Erythroblast (primary cell): ENCODE results near the gene CCNE1.
"Not testable (repeated sequence)": the region's sequence is repeated elsewhere in the genome, so short reads cannot be mapped to it uniquely, and the experiment has no call there.

Experiments
- DNase-seq, 2 experiments: peaks; one replicate each; lab custom pipeline; 2025; lab: John Stamatoyannopoulos, UW
- GATA1 ChIP-seq: IDR thresholded peaks from 2 replicates; pipeline ENCODE4 v1.6.1; 2011; ENCODE audit warnings: low read depth, mild to moderate bottlenecking, control low read depth, low read length, moderate library complexity
- POLR2A ChIP-seq: IDR thresholded peaks from 2 replicates; pipeline ENCODE4 v1.6.1; 2011; ENCODE audit warnings: mild to moderate bottlenecking, low read length

CCNE1 gene

DNA sequence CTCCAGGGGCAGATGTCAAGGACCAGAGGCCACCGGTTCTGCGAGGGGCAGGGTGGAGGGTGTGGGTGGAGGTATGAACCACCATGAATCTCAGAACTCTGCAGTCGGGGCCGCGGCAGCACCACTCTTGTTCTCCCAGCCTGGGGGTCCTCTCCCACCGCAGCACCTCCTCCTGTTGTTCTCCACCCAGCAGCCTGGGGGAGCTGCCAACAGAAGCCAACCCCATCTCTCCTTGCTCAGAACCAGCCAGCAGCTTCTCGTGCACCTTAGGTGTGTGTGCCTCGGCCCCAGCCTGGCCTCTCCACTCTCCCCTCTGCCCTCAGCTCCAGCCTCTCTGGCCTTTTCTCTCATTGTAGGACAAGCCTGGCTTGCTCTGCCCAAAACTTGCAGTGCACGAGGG is 31.9 kb upstream of the CCNE1 start:
- TF ChIP-seq GATA1 (no peak), POLR2A (no peak)
- no peak for DNase-seq

DNA sequence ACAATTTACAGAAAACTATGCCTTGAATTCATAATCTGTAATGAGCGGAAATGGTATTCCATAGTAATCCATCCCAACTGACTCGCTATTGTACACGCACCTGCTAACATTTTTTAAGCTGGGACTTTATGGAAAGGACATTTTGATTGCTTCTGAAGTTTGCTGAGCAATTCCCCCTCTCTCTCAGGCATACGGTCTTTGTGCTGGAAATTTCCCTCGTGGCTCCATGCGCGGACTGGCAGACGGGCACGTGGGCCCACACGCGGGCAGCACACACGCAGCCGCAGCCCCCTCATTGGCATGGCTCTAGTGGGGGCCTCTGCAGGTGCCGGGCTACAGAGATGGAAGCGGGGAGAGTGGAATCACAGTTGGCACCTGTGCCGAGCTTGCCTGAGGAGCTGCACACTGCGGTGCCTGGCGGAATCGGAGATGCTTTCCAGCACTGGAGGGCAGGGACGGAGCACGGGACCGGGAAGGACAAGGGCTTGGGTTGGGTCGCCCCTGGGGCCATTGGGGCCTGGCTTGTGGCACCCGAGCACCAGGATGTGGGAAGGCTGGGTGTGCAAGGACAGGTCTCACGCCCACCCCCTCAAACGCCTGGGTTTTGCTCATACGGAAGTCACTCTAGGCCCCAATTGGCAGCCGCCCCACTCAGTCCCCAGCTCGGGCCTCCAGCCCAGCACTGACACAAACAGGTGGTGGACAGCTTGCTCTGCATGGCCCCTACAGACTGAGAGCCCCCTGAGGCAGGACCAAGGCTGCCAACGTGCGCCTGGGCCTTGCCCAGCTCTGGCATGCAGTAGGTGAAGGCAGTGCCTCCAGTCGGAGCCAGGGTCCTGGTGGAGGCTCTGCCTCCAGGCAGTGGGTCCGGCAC is 30.2 kb upstream of the CCNE1 start:
- TF ChIP-seq POLR2A (no peak), GATA1 (no peak)
- DNase-seq = no peak

DNA sequence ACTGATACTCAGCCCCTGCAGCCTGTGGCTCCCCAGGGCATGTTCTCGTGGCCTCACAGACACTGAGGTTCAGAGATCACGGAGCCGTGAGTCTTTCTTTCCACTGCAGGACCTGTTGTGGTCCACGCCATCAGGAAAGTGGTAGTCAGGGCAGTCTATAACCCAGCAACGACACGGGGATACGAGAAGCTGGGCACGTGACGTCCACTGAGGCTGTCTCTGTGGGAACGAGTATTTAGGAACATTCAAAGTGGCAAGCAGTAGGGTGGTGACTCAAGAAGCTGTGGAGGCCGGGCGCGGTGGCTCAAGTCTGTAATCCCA is 29.6 kb upstream of the CCNE1 start:
- no peak for TF ChIP-seq GATA1
- TF ChIP-seq POLR2A = no peak
- DNase-seq = no peak

DNA sequence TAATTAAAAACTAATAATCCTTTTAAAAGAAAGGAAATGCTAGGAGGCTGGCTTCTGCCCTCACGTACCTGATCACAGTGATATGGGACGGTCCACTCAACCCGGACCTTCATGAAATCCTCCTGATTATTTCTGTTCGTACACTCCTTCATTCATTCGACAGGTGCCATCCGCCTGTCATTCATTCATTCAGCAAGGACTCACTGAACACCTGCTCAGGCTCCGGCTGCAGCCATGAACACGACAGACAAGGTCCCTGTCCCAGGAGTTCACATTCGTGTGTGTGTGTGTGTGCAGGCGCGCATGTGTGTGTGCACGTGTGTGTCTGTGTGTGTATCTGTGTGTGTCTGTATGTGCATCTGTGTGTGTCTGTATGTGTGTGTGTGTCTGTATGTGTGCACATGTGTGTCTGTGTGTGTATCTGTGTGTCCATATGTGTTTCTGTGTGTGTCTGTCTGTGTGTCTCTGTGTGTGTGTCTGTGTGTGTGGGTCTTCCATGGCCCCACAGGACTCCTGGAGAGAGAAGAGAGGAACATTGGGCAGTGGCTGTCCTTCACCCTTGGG is 28.1 kb upstream of the CCNE1 start:
- no peak for DNase-seq
- TF ChIP-seq GATA1 = no peak
- TF ChIP-seq POLR2A = no peak

DNA sequence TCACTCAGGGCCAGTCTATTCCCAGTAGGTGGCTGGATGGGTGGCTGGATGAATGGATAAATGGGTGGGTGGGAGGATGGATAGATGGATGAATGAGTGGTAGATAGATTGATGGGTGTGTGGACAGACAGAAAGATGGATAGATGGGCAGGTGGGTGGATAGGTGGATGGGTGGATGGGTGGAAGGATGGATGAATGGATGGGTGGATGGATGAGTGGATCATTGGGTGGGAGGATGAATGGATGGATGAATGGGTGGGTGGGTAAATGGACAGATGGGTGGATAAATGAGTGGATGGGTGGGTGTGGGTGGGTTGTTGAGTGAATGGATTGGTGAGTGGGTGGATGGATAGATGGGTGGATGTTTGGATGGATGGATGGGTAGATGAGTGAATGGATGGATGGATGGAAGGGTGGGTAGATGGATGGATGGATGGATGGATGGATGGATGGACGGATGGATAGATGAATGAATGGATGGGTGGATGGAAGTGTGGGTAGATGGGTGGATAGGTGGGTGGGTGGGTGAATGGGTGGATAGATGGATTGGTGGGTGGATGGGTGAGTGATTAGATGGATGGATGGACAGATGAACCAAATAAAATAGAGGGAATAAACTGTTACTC is 27.1 kb upstream of the CCNE1 start:
- TF ChIP-seq POLR2A = no peak
- TF ChIP-seq GATA1 = no peak
- no peak for DNase-seq

DNA sequence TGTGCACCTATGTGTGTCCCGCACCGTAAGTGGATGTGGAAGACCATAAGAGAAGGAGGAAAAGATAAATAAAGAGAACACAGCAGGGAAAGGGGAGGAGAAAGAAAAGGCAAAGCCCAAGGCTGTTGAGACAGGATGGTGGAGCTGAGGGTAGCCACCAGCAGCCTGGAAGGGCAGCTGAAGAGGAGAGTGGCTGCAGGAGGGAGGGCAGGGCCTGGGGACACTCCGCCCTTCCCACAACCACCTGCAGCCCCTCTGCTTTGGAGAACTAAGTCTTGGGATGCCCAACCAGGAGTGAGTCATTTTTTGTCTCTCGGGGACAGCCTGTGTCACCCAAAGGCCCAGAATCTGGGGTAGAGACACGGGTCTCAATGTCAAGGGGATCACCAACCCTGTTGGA is 26.4 kb upstream of the CCNE1 start:
- TF ChIP-seq GATA1 = no peak
- no peak for TF ChIP-seq POLR2A
- no peak for DNase-seq

DNA sequence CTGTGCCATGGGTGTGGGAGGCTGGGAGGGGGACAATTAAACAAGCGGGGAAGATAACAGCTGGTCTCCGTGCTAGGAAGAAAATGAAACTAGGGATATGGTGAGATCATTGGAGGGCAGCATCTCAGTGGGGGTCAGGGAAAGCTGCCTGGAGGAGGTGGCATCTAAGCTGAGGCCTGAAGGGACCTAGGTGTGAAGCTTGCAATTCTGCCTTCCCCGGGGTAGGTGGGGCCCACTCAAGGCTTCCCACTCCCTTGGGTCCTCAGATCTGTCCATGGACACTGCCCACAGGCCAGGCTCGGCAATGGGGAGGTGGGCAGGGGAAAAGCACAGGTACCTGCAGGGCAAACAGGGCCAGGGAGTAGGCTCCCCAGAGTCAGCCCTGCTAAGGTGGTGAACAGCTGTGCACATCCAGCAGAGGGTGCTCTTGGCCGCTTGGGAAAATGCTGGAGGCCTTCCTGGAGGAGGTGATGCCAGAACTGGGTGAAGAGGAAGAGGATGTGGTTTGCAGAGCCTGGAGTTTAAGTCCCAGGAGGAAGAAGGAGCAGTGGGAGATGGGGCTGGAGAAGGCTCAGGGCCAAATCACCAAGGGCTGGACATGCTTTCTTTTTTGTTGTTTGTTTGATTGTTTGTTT is 25.7 kb upstream of the CCNE1 start:
- TF ChIP-seq GATA1 = no peak
- no peak for TF ChIP-seq POLR2A

DNA sequence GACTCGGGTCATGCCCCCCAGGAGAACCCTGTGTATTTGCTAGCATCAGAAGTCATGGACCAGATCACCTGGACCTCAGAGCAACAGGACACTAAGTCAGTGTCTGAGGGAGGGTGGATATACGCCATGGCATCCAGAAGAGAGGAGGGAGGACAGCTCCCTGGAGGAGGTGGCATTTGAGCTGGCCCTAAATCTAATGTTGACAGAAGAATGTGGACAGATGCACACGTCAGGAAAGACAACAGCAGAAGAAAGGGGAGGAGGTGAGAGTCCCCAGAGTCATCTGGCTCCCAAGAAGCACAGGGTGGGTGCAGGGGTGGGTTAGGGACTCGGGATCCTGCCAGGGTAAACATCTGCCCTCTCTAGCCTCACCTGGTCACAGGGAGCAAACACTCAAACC is 24.5 kb upstream of the CCNE1 start:
- no peak for DNase-seq
- TF ChIP-seq POLR2A (no peak), GATA1 (no peak)

More for the DNA sequence above, 25.7 kb upstream of the CCNE1 start:
- peak; percentile 28 to 34 for DNase-seq

DNA sequence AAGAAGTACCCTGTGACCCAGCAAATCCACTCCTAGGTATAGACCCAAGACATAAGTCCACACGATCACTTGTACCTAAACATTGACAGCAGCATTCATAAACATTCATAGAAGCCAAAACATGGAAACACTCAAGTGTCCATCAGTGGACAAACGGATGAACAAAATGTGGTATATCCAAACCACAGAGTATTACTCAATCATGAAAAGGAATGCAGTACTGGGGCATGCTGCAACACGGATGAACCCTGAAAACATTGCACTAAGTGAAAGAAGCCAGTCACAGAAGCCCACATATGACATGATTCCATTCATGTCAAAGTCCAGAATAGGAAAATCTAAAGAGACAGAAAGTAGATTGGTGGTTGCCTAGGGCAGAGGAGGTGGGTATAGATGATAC is 22.8 kb upstream of the CCNE1 start:
- no peak for DNase-seq
- TF ChIP-seq POLR2A = no peak
- no peak for TF ChIP-seq GATA1

DNA sequence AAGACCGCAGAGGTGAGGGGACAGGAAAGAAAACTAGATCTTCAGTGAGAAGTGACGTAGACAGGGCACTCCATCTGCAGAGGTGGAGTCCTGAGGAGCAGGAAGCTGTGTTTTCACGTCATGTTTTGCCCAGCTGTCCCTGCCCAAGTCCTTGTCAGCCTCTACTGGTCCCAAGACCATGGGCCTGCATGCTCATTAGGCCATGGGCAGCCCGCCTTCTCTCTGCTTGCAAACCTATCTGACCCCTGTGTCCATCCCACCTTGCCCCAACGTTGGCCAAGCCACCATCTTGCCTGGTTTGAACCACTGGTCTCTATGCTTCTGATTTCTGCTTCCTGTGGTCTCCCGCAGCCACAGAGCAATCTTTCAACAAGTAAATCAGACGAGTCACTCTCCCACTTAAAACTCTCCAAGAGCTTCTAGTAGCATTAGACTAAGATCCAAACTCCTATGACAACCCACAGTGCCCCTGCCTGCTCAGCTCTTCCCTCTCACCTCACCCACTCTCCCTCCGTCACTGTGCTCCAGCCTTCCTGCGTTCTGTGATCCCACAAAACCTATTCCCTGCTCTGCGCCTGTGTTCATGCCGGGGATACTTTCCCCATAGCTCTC is 18.6 kb upstream of the CCNE1 start:
- no peak for DNase-seq
- TF ChIP-seq POLR2A (no peak), GATA1 (no peak)

DNA sequence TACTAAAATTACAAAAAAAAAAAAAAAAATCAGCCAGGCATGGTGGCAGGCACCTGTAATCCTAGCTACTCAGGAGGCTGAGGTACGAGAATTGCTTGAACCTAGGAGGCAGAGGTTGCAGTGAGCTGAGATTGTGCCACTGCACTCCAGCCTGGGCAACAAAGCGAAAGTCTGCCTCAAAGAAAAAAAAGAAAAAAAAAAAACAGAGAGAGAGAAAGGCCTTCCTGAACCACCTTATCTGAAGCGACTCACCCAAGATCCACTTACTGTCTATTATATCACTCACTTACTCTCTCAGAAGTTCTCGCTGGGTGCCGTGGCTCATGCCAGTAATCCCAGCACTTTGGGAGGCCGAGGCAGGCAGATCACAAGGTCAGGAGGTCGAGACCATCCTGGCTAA is 17.3 kb upstream of the CCNE1 start:
- DNase-seq = not testable (repeated sequence)

DNA sequence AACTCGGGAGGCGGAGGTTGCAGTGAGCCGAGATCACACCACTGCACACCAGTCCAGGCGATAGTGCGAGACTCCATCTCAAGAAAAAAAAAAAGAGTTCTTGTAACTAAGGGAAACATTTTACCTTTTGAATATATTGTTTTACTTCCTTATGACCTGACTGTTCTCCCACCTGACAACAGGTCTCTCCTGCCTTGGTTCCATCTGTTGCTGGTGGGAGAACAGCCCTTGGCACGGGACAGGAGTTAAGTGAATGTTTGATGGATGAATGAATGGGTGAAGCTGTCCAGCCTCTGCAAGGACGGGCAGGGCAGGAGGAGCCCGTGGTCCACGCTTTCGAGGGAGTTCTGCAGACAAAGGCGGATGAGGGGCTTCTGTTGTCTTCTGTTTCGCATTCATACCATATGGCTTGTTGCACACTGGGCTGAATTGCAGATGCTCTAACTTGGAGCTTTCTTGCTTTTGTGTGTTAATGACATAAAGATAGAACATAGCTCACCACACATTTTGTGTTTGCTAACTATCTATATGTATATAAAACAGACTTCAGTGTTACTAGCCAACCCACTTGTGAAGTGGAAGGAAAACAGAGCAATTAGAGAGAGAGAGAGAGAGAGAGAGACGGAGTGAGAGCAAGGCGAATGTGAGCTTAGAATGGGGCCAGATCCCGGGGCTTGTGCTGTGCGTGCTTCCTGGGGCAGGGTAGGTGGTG is 16.2 kb upstream of the CCNE1 start:
- DNase-seq = no peak
- no peak for TF ChIP-seq POLR2A
- no peak for TF ChIP-seq GATA1

DNA sequence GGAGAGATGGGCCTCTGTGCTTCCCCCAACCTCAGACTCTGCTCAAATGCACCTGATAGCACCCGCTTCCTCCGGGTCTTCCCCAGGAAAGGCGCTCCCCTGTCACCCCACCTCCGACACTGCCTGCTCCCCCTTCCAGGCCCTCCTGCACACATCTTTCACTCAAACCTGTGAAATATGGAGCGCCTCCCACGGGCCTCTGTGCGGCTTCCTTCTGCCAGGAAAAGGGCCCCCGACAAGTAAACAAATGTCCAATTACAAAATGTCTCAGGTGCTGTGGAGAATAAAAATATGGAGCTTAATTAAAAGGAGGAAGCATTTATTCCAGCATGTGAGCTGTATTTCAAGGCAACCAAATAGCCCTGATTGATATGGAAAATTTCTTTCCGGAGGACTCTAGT is 15.6 kb upstream of the CCNE1 start:
- no peak for DNase-seq
- no peak for TF ChIP-seq POLR2A
- no peak for TF ChIP-seq GATA1
